ENCODE data around the gene MEST.

GRCh38 chr7:130468612-130469011, 23.3 kb upstream of the MEST start:
- TF ChIP-seq CTCF (IDR thresholded peaks at IDR 0.05 in 2 of 3, conservative IDR thresholded peaks at IDR 0.05 in 1 of 3; ENCODE audit: control insufficient read depth in 2 of 3, extremely low read depth in 1 of 3, insufficient read depth in 1 of 3, low read depth in 3 of 3, low read length in 3 of 3): no peak
- no peak for TF ChIP-seq KAT2A (conservative IDR thresholded peaks at IDR 0.05; ENCODE audit: control insufficient read depth, low read depth, low read length)
- TF ChIP-seq CUX1 (IDR thresholded peaks at IDR 0.05; ENCODE audit: insufficient replicate concordance, low read depth, low read length): no peak
- no peak for TF ChIP-seq ZBTB33 (IDR thresholded peaks at IDR 0.05)
- no peak for TF ChIP-seq NFIC (IDR thresholded peaks at IDR 0.05; ENCODE audit: low read depth, low read length)
- no peak for TF ChIP-seq POLR2A (IDR thresholded peaks at IDR 0.05; ENCODE audit: low read depth, low read length)
- TF ChIP-seq SIN3A (IDR thresholded peaks at IDR 0.05; ENCODE audit: low read depth, low read length): no peak
- TF ChIP-seq MEF2A (IDR thresholded peaks at IDR 0.05; ENCODE audit: insufficient read depth, low read depth, low read length): no peak
- no peak for TF ChIP-seq NFYB (IDR thresholded peaks at IDR 0.05; ENCODE audit: insufficient read depth, low read depth, low read length)
- TF ChIP-seq USF2 (IDR thresholded peaks at IDR 0.05; ENCODE audit: borderline replicate concordance, low read depth, low read length): no peak

Measured in GM12878 (cell line).